AG04450 (cell line): ENCODE measurements around the gene LMX1A. TPM values are rescaled to one million over a fixed set of nuclear protein-coding genes. Genes with fewer than 3 reads are reported as not detected.

Experiments
- CTCF ChIA-PET: fragments of 300-600, 350-600 bp; formaldehyde crosslinking; extraction: SDS; loops from one replicate; lab custom pipeline; 2022; ENCODE audit warnings: antibody characterized with exemption, inconsistent platforms; lab: Charles Lee
- POLR2A ChIA-PET: fragments of 350-600 bp; formaldehyde crosslinking; extraction: SDS; loops from one replicate; lab custom pipeline; 2021; ENCODE audit warnings: antibody characterized with exemption, inconsistent platforms; lab: Yijun Ruan, JAX
- DNase-seq: peaks from one replicate; pipeline ENCODE4 v3.0.0-alpha.2; 2011; ENCODE audit warnings: low read depth, low spot score
- H3K27ac ChIP-seq: one replicate; pipeline ENCODE4 v1.5.1; 2012; ENCODE audit warnings: low read depth, low read length, control low read depth
- H3K27me3 ChIP-seq: one replicate; pipeline ENCODE4 v1.6.0; 2012; ENCODE audit warnings: low read length; ENCODE audit not compliant: control insufficient read depth, insufficient read depth
- H3K4me3 ChIP-seq: 2 replicates; pipeline ENCODE4 v1.5.1; 2011; ENCODE audit warnings: mild to moderate bottlenecking, low read depth, low read length, control low read depth
- H3K9me3 ChIP-seq: 2 replicates; pipeline ENCODE4 v1.5.1; 2012; ENCODE audit warnings: low read length; ENCODE audit not compliant: control insufficient read depth, insufficient read depth
- CTCF ChIP-seq: IDR thresholded peaks from 2 replicates; pipeline ENCODE4 v1.5.1; 2011; ENCODE audit warnings: low read depth, low read length, control low read depth, inconsistent platforms
- polyA plus RNA-seq: library from polyadenylated mRNA; depleted of rRNA; stranded (reverse); fragments of >200 nt; gene quantifications from 2 replicates; pipeline ENCODE4 v1.2.3, GENCODE V29; 2011

Gene LMX1A
- polyA plus RNA-seq, 1 experiment = not detected

DNA sequence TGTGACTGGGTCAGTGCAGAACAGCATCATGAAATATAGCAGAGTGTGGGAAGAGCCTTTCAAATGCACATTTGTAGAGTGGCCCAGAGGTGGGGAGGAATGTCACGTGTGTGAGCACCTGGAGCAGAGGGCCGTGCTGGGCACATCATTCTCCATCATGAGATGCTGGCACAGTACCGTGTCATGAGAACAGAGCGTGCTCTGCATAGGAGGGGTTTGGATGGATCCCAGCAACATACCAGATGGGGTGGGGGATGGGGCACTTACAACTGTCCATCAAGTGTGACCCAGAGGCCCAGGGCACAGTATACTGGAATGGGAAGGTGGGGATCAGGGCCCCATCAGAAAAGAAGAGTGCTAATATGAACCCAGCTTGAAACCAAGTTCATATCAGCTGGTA lies 182.0 kb downstream of the LMX1A start:
- Histone ChIP-seq H3K9me3 (no peaks in the 10 kb centered on the region), H3K27me3 (no peaks in the 10 kb centered on the region), H3K4me3 (no peak overlapping the region), H3K27ac (no peak overlapping the region)
- DNase-seq = no peak
- ChIA-PET CTCF (no interaction called here), POLR2A (no interaction called here)
- no peak for TF ChIP-seq CTCF

- CTCF ChIA-PET = no interaction called here
- Histone ChIP-seq H3K27me3 (no peaks in the 10 kb centered on the region), H3K27ac (no peak overlapping the region), H3K4me3 (no peak overlapping the region), H3K9me3 (no peaks in the 10 kb centered on the region)
- POLR2A ChIA-PET = no interaction called here
- no peak for TF ChIP-seq CTCF
- no peak for DNase-seq
Observed at GRCh38 chr1:165173818-165174217, 182.7 kb downstream of the LMX1A start.

- H3K27me3 ChIP-seq = no peaks in the 10 kb centered on the region
- CTCF ChIA-PET = no interaction called here
- TF ChIP-seq CTCF = no peak
- no peak overlapping the region for H3K27ac ChIP-seq
- DNase-seq = no peak
- H3K9me3 ChIP-seq = no peaks in the 10 kb centered on the region
- H3K4me3 ChIP-seq = no peak overlapping the region
- POLR2A ChIA-PET = no interaction called here
Observed at GRCh38 chr1:165173409-165173808, 183.1 kb downstream of the LMX1A start.

- no peaks in the 10 kb centered on the region for H3K27me3 ChIP-seq
- no peak overlapping the region for H3K27ac ChIP-seq
- ChIA-PET POLR2A (no interaction called here), CTCF (no interaction called here)
- DNase-seq = no peak
- TF ChIP-seq CTCF = no peak
- no peaks in the 10 kb centered on the region for H3K9me3 ChIP-seq
- H3K4me3 ChIP-seq = no peak overlapping the region
Observed at GRCh38 chr1:165172666-165173065, 183.8 kb downstream of the LMX1A start.

- POLR2A ChIA-PET = no interaction called here
- Histone ChIP-seq H3K27me3 (no peaks in the 10 kb centered on the region), H3K27ac (no peak overlapping the region), H3K9me3 (no peaks in the 10 kb centered on the region), H3K4me3 (no peak overlapping the region)
- CTCF ChIA-PET = no interaction called here
- no peak for TF ChIP-seq CTCF
- no peak for DNase-seq
Observed at GRCh38 chr1:165169729-165170128, 186.8 kb downstream of the LMX1A start.
